SU-DHL-6 (cell line): Measurements from ENCODE around the gene MIGA2.

Experiments
- CTCF ChIP-seq: fragments of 200-600 bp; sonication (generic); IDR thresholded peaks from one replicate; pipeline ENCODE4 v1.5.1; 2017; ENCODE audit warnings: antibody characterized with exemption, mild to moderate bottlenecking, low read length, moderate library complexity; ENCODE audit not compliant: insufficient read depth, poor library complexity, severe bottlenecking
- EZH2phosphoT487 ChIP-seq: fragments of 200-600 bp; sonication (generic), shearing (Covaris generic); conservative IDR thresholded peaks from 2 replicates; pipeline ENCODE4 v1.6.1; 2018; ENCODE audit warnings: mild to moderate bottlenecking, antibody characterized with exemption, low read length, moderate library complexity, mixed read lengths

GRCh38 chr9:129040113-129040643 lies 3.8 kb downstream of the MIGA2 start:
- no peak for TF ChIP-seq CTCF
- no peak for TF ChIP-seq EZH2phosphoT487
